Breast epithelium (tissue), 4 donors: Measurements from ENCODE around the gene RCAN3. TPM values are rescaled to one million over a fixed set of nuclear protein-coding genes. Genes with fewer than 3 reads are reported as not detected.

Experiments used
- DNase-seq, 2 donors: peaks; one replicate each; pipeline ENCODE4 v3.0.0-alpha.2; 2019; ENCODE audit warnings: low spot score in 2 of 2
- H3K27ac ChIP-seq, 2 donors: fragments of 200-600 bp; sonication (generic) in 1 of 2; one replicate each; pipeline ENCODE4 v1.5.1; 2016 to 2019; ENCODE audit warnings: mild to moderate bottlenecking in 1 of 2
- H3K27me3 ChIP-seq, 2 donors: fragments of 200-600 bp; sonication (generic) in 1 of 2; one replicate each; pipeline versions ENCODE4 v1.5.1 to v1.6.0; 2017 to 2019; ENCODE audit warnings: control low read depth in 1 of 2, mild to moderate bottlenecking in 1 of 2
- H3K36me3 ChIP-seq: fragments of 200-600 bp; one replicate; pipeline ENCODE4 v1.5.1; 2019
- H3K4me1 ChIP-seq, 2 donors: fragments of 200-600 bp; sonication (generic); one replicate each; pipeline ENCODE4 v1.5.1; 2016 to 2019; ENCODE audit warnings: control low read depth in 1 of 2
- H3K4me3 ChIP-seq, 3 donors: fragments of 200-600 bp; sonication (generic); 1 replicate in 2 of 3; 2 replicates in 1 of 3; pipeline ENCODE4 v1.5.1; 2016 to 2019; ENCODE audit warnings: mild to moderate bottlenecking in 3 of 3, moderate library complexity in 2 of 3
- H3K9me3 ChIP-seq, 2 donors: fragments of 200-600 bp; sonication (generic) in 1 of 2; one replicate each; pipeline ENCODE4 v1.5.1; 2016 to 2019; ENCODE audit warnings: control low read depth in 1 of 2
- CTCF ChIP-seq, 3 donors: fragments of 450-650 bp; IDR thresholded peaks; one replicate each; pipeline ENCODE4 v1.5.1; 2016 to 2017; ENCODE audit warnings: antibody characterized with exemption in 3 of 3, mild to moderate bottlenecking in 3 of 3, moderate library complexity in 3 of 3
- POLR2A ChIP-seq: fragments of 450-650 bp; IDR thresholded peaks from one replicate; pipeline ENCODE4 v1.6.1; 2016; ENCODE audit warnings: antibody characterized with exemption, mild to moderate bottlenecking, moderate library complexity
- POLR2AphosphoS5 ChIP-seq, 3 donors: sonication (generic); formaldehyde crosslinking; IDR thresholded peaks; one replicate each; pipeline ENCODE4 v1.6.1; 2017; ENCODE audit warnings: antibody characterized with exemption in 3 of 3
- intact Hi-C: fragments of 100-400 bp; cut with DNase I; formaldehyde crosslinking; loops from one replicate; pipeline ENCODE4 v1.15.1; 2023; ENCODE audit warnings: low total_unique reads
- total RNA-seq, 3 donors: library from RNA; depleted of rRNA; stranded (reverse); fragments of >200 nt; gene quantifications; one replicate each; pipeline ENCODE4 v1.1.0, GENCODE V29; 2016

RCAN3 gene
- total RNA-seq, 3 donors from 2014 or later, result 5.0 to 22.7 (median 8.8) TPM

GRCh38 chr1:24540906-24541710 lies 38.5 kb downstream of the RCAN3 start:
- Histone ChIP-seq H3K4me3 (no peak overlapping the region), H3K9me3 (no peaks in the 10 kb centered on the region), H3K4me1 (no peaks in the 10 kb centered on the region), H3K27me3 (no peaks in the 10 kb centered on the region), H3K27ac (peak overlapping the region in 1 of 2 donors; percentile 23), H3K36me3 (no peaks in the 10 kb centered on the region)
- TF ChIP-seq POLR2AphosphoS5 (IDR thresholded peaks at IDR 0.05) (no peak), POLR2A (no peak), CTCF (IDR thresholded peaks at IDR 0.05) (no peak)
- intact Hi-C loops, result no loop called here
- DNase-seq, result no peak

GRCh38 chr1:24541711-24542346 lies 39.2 kb downstream of the RCAN3 start:
- TF ChIP-seq CTCF (IDR thresholded peaks at IDR 0.05), result peak in 2 of 3 donors; percentile 19 to 22
- no peak for TF ChIP-seq POLR2A
- Histone ChIP-seq H3K27ac (peak overlapping the region in 1 of 2 donors; percentile 23), H3K4me1 (no peaks in the 10 kb centered on the region), H3K9me3 (no peaks in the 10 kb centered on the region), H3K36me3 (no peaks in the 10 kb centered on the region), H3K27me3 (no peaks in the 10 kb centered on the region), H3K4me3 (no peak overlapping the region)
- intact Hi-C loops, result no loop called here
- DNase-seq, result no peak

- no peak overlapping the region for H3K27ac ChIP-seq
- H3K27me3 ChIP-seq, result no peaks in the 10 kb centered on the region
- TF ChIP-seq POLR2AphosphoS5 (IDR thresholded peaks at IDR 0.05) (no peak), CTCF (IDR thresholded peaks at IDR 0.05) (no peak), POLR2A (no peak)
- no peaks in the 10 kb centered on the region for H3K36me3 ChIP-seq
- DNase-seq, result no peak
- intact Hi-C loops, result no loop called here
- no peaks in the 10 kb centered on the region for H3K4me1 ChIP-seq
- H3K9me3 ChIP-seq, result no peaks in the 10 kb centered on the region
- no peak overlapping the region for H3K4me3 ChIP-seq
Measured at GRCh38 chr1:24544239-24544638, 41.6 kb downstream of the RCAN3 start.

- no peaks in the 10 kb centered on the region for H3K36me3 ChIP-seq
- TF ChIP-seq POLR2A, result no peak
- no peak for TF ChIP-seq CTCF (IDR thresholded peaks at IDR 0.05)
- TF ChIP-seq POLR2AphosphoS5 (IDR thresholded peaks at IDR 0.05), result no peak
- no peak overlapping the region for H3K4me3 ChIP-seq
- no peaks in the 10 kb centered on the region for H3K27me3 ChIP-seq
- H3K9me3 ChIP-seq, result no peaks in the 10 kb centered on the region
- H3K4me1 ChIP-seq, result no peaks in the 10 kb centered on the region
- intact Hi-C loops, result no loop called here
- H3K27ac ChIP-seq, result no peak overlapping the region
- no peak for DNase-seq
Measured at GRCh38 chr1:24545662-24546061, 43.0 kb downstream of the RCAN3 start.

GRCh38 chr1:24547195-24547594 lies 44.6 kb downstream of the RCAN3 start:
- Histone ChIP-seq H3K36me3 (no peaks in the 10 kb centered on the region), H3K4me3 (no peak overlapping the region), H3K4me1 (no peaks in the 10 kb centered on the region), H3K27me3 (no peaks in the 10 kb centered on the region), H3K27ac (no peak overlapping the region), H3K9me3 (no peaks in the 10 kb centered on the region)
- DNase-seq, result no peak
- no peak for TF ChIP-seq POLR2A
- no peak for TF ChIP-seq CTCF (IDR thresholded peaks at IDR 0.05)
- no peak for TF ChIP-seq POLR2AphosphoS5 (IDR thresholded peaks at IDR 0.05)
- intact Hi-C loops, result no loop called here
